Endodermal cell (in vitro differentiated cells): ENCODE results near the gene EEA1. TPM values are rescaled to one million over a fixed set of nuclear protein-coding genes. Genes with fewer than 3 reads are reported as not detected.

Experiments used
- DNase-seq: peaks from one replicate; pipeline ENCODE4 v3.0.0-alpha.2; 2017
- H3K27ac ChIP-seq: 2 replicates; pipeline ENCODE4 v1.5.1; 2013; ENCODE audit warnings: mild to moderate bottlenecking, low read depth, low read length, moderate library complexity
- H3K27me3 ChIP-seq: 2 replicates; pipeline ENCODE4 v1.6.1; 2013; ENCODE audit warnings: mild to moderate bottlenecking, low read length, moderate library complexity; ENCODE audit not compliant: insufficient read depth, control insufficient read depth, poor library complexity, severe bottlenecking
- H3K36me3 ChIP-seq: 2 replicates; pipeline ENCODE4 v1.7.0; 2013; ENCODE audit warnings: mild to moderate bottlenecking, low read length, moderate library complexity; ENCODE audit not compliant: control insufficient read depth, insufficient read depth
- H3K4me1 ChIP-seq: one replicate; pipeline ENCODE4 v1.7.0; 2013; ENCODE audit warnings: low read length; ENCODE audit not compliant: control insufficient read depth, insufficient read depth
- H3K4me3 ChIP-seq: 2 replicates; pipeline ENCODE4 v1.5.1; 2013; ENCODE audit warnings: mild to moderate bottlenecking, low read length, moderate library complexity
- H3K9ac ChIP-seq: 2 replicates; pipeline ENCODE4 v1.6.1; 2013; ENCODE audit warnings: mild to moderate bottlenecking, low read length, moderate library complexity; ENCODE audit not compliant: poor library complexity, severe bottlenecking; ENCODE audit errors: extremely low read depth
- H3K9me3 ChIP-seq: 2 replicates; pipeline ENCODE4 v1.6.1; 2013; ENCODE audit warnings: mild to moderate bottlenecking, low read length, moderate library complexity; ENCODE audit not compliant: control insufficient read depth
- H3K27ac Mint-ChIP-seq: 2 replicates; pipeline ENCODE4 v1.8.0; 2020; ENCODE audit warnings: mixed read lengths
- H3K27me3 Mint-ChIP-seq: 2 replicates; pipeline ENCODE4 v1.8.0; 2021; ENCODE audit warnings: mild to moderate bottlenecking, mixed read lengths; ENCODE audit not compliant: insufficient read depth
- H3K36me3 Mint-ChIP-seq: 2 replicates; pipeline ENCODE4 v1.8.0; 2020; ENCODE audit warnings: low read depth, mixed read lengths
- H3K4me1 Mint-ChIP-seq: 2 replicates; pipeline ENCODE4 v1.8.0; 2020; ENCODE audit warnings: mixed read lengths
- H3K4me3 Mint-ChIP-seq: 2 replicates; pipeline ENCODE4 v1.8.0; 2020; ENCODE audit warnings: mild to moderate bottlenecking, moderate library complexity, mixed read lengths
- H3K9me3 Mint-ChIP-seq: 2 replicates; pipeline ENCODE4 v1.8.0; 2020; ENCODE audit warnings: mild to moderate bottlenecking, mixed read lengths
- CTCF ChIP-seq: fragments of 200-600 bp; sonication (generic); conservative IDR thresholded peaks from 2 replicates; pipeline ENCODE4 v1.5.0; 2021; ENCODE audit warnings: antibody characterized with exemption, mild to moderate bottlenecking
- WGBS, 2 experiments: methylation state at CpG; one replicate each; pipeline versions ENCODE4 v1.1.5 to v1.1.7; 2013; ENCODE audit warnings: missing lambda C conversion rate in 2 of 2, mixed read lengths in 1 of 2; ENCODE audit not compliant: insufficient coverage in 1 of 2, insufficient read length in 1 of 2; 5-methylcytosine and 5-hydroxymethylcytosine counted together
- total RNA-seq, 2 donors: library from RNA; stranded (reverse); fragmentation: NEBNext Ultra II Directional in 1 of 2; extraction: Animal tissue kit (Norgen Biotek cat#: 25700) in 1 of 2; gene quantifications; 2 replicates in 1 of 2; 3 replicates in 1 of 2; pipeline ENCODE4 v1.2.1, GENCODE V29; 2021

The EEA1 gene
- total RNA-seq, 2 donors from 2014 or later = 28.2 to 32.5 TPM

GRCh38 chr12:92759634-92760268 lies 169.3 kb downstream of the EEA1 start:
- H3K27ac Mint-ChIP-seq = no peak overlapping the region
- WGBS, 2 experiments = 84 to 85% methylated on average over 3 of the region's 3 CpGs
- no peaks in the 10 kb centered on the region for H3K4me1 Mint-ChIP-seq

GRCh38 chr12:92757597-92758121 lies 171.4 kb downstream of the EEA1 start:
- Mint-ChIP-seq H3K27ac (no peak overlapping the region), H3K4me1 (no peaks in the 10 kb centered on the region), H3K9me3 (no peaks in the 10 kb centered on the region), H3K4me3 (no peak overlapping the region), H3K36me3 (no peaks in the 10 kb centered on the region), H3K27me3 (peaks cover 2% of the 10 kb centered on the region)
- TF ChIP-seq CTCF = no peak
- H3K27me3 ChIP-seq = no peaks in the 10 kb centered on the region
- H3K4me1 ChIP-seq = peaks cover 5% of the 10 kb centered on the region
- H3K27ac ChIP-seq = no peak overlapping the region
- H3K36me3 ChIP-seq = no peaks in the 10 kb centered on the region
- H3K9ac ChIP-seq = no peak overlapping the region
- no peak for DNase-seq
- H3K9me3 ChIP-seq = no peaks in the 10 kb centered on the region
- WGBS, 2 experiments = 75 to 93% methylated on average over 2 to 5 of the region's 5 CpGs
- H3K4me3 ChIP-seq = no peak overlapping the region

More at GRCh38 chr12:92759634-92760268, 169.3 kb downstream of the EEA1 start:
- H3K27me3 ChIP-seq = no peaks in the 10 kb centered on the region
- Mint-ChIP-seq H3K4me3 (no peak overlapping the region), H3K36me3 (no peaks in the 10 kb centered on the region), H3K27me3 (peaks cover 2% of the 10 kb centered on the region), H3K9me3 (no peaks in the 10 kb centered on the region)
- no peak overlapping the region for H3K27ac ChIP-seq
- H3K9ac ChIP-seq = no peak overlapping the region
- H3K4me3 ChIP-seq = no peak overlapping the region
- TF ChIP-seq CTCF = no peak
- no peaks in the 10 kb centered on the region for H3K9me3 ChIP-seq
- H3K4me1 ChIP-seq = peaks cover 5% of the 10 kb centered on the region
- no peaks in the 10 kb centered on the region for H3K36me3 ChIP-seq
- no peak for DNase-seq

GRCh38 chr12:92756898-92757596 lies 172.0 kb downstream of the EEA1 start:
- H3K36me3 Mint-ChIP-seq = no peaks in the 10 kb centered on the region
- Histone ChIP-seq H3K36me3 (no peaks in the 10 kb centered on the region), H3K9me3 (no peaks in the 10 kb centered on the region), H3K4me3 (no peak overlapping the region), H3K27ac (no peak overlapping the region), H3K4me1 (peaks cover 5% of the 10 kb centered on the region), H3K27me3 (no peaks in the 10 kb centered on the region), H3K9ac (no peak overlapping the region)
- TF ChIP-seq CTCF = no peak
- H3K4me1 Mint-ChIP-seq = no peaks in the 10 kb centered on the region
- peaks cover 2% of the 10 kb centered on the region for H3K27me3 Mint-ChIP-seq
- H3K27ac Mint-ChIP-seq = no peak overlapping the region
- H3K9me3 Mint-ChIP-seq = no peaks in the 10 kb centered on the region
- DNase-seq = no peak
- 70 to 91% methylated on average over 1 to 3 of the region's 3 CpGs for WGBS, 2 experiments
- H3K4me3 Mint-ChIP-seq = no peak overlapping the region
